Activated CD8-positive, alpha-beta memory T cell treated with anti-CD3 and anti-CD28 coated beads, Interleukin-2, amount 50 U/mL, for 1 hour (primary cell): ENCODE measurements around the gene TRAPPC3.

ENCODE experiments used
- DNase-seq: peaks from one replicate; pipeline ENCODE4 v3.0.0-alpha.2; 2020; ENCODE audit errors: extremely low read depth

The TRAPPC3 gene

GRCh38 chr1:36099681-36100341, 49.5 kb downstream of the TRAPPC3 start:
- no peak for DNase-seq

GRCh38 chr1:36098650-36099365, 50.5 kb downstream of the TRAPPC3 start:
- DNase-seq, result no peak

GRCh38 chr1:36097693-36098585, 51.3 kb downstream of the TRAPPC3 start:
- DNase-seq, result no peak

- no peak for DNase-seq
Measured at GRCh38 chr1:36096500-36097432, 52.5 kb downstream of the TRAPPC3 start.

GRCh38 chr1:36095760-36096405, 53.4 kb downstream of the TRAPPC3 start:
- DNase-seq, result no peak

GRCh38 chr1:36094621-36095061, 54.6 kb downstream of the TRAPPC3 start:
- DNase-seq, result no peak

- DNase-seq, result no peak
Measured at GRCh38 chr1:36093929-36094328, 55.4 kb downstream of the TRAPPC3 start.

- DNase-seq, result no peak
Measured at GRCh38 chr1:36093226-36093625, 56.1 kb downstream of the TRAPPC3 start.

GRCh38 chr1:36092798-36093185, 56.5 kb downstream of the TRAPPC3 start:
- no peak for DNase-seq

GRCh38 chr1:36092166-36092797, 57.0 kb downstream of the TRAPPC3 start:
- no peak for DNase-seq

- no peak for DNase-seq
Measured at GRCh38 chr1:36091698-36092097, 57.6 kb downstream of the TRAPPC3 start.

GRCh38 chr1:36091141-36091540, 58.1 kb downstream of the TRAPPC3 start:
- no peak for DNase-seq

GRCh38 chr1:36089393-36090121, 59.7 kb downstream of the TRAPPC3 start:
- no peak for DNase-seq

- peak; percentile 71 for DNase-seq
Measured at GRCh38 chr1:36088577-36089392, 60.5 kb downstream of the TRAPPC3 start, which contains the start of gene ADPRS. ADPRS (plus strand) TSS chr1:36088892; CDS start chr1:36088905, 13 bp downstream.

- DNase-seq, result no peak
Measured at GRCh38 chr1:36088265-36088576, 61.1 kb downstream of the TRAPPC3 start.

GRCh38 chr1:36087233-36088123, 61.8 kb downstream of the TRAPPC3 start:
- no peak for DNase-seq
